H1 (cell line): ENCODE results near the gene EPB41L3. TPM values are rescaled to one million over a fixed set of nuclear protein-coding genes. Genes with fewer than 3 reads are reported as not detected.

Experiments used
- CTCF ChIA-PET: fragments of 300-600 bp; sonication (Branson Sonifier 250); formaldehyde crosslinking; loops from one replicate; lab custom pipeline; 2021; ENCODE audit not compliant: partially characterized antibody; lab: Charles Lee
- POLR2A ChIA-PET: fragments of 300-600 bp; sonication (Branson Sonifier 250); formaldehyde crosslinking; loops from one replicate; lab custom pipeline; 2021; ENCODE audit warnings: inconsistent platforms; ENCODE audit not compliant: partially characterized antibody; lab: Charles Lee
- DNase-seq, 2 experiments: peaks; one replicate each; pipeline versions ENCODE4 v3.0.0 to v3.0.0-alpha.2; 2010 to 2022; ENCODE audit warnings: low spot score in 2 of 2, low read depth in 1 of 2, mixed read lengths in 1 of 2
- FAIRE-seq: peaks from 2 replicates; lab custom pipeline; 2011; peaks lifted over from hg19 to GRCh38; lab: Jason Lieb, UNC
- H2AFZ ChIP-seq: 2 replicates; pipeline ENCODE4 v1.8.1; 2012; ENCODE audit warnings: low read length, inconsistent platforms
- H2AK5ac ChIP-seq: 2 replicates; pipeline ENCODE4 v1.6.1; 2013; ENCODE audit warnings: low read depth, low read length
- H2BK120ac ChIP-seq: replicated peaks from 2 replicates; pipeline ENCODE3; 2013; ENCODE audit warnings: low read depth, low read length, inconsistent platforms
- H2BK12ac ChIP-seq: 2 replicates; pipeline ENCODE4 v1.6.1; 2013; ENCODE audit warnings: low read depth, low read length
- H2BK15ac ChIP-seq: 2 replicates; pipeline ENCODE4 v1.6.1; 2013; ENCODE audit warnings: low read length
- H2BK20ac ChIP-seq: 2 replicates; pipeline ENCODE4 v1.6.1; 2013; ENCODE audit warnings: low read length
- H2BK5ac ChIP-seq: 2 replicates; pipeline ENCODE4 v1.6.1; 2013; ENCODE audit warnings: low read depth, low read length
- H3K14ac ChIP-seq: 2 replicates; pipeline ENCODE4 v1.6.1; 2013; ENCODE audit warnings: inconsistent platforms; ENCODE audit not compliant: insufficient read length
- H3K18ac ChIP-seq: 2 replicates; pipeline ENCODE4 v1.6.1; 2013; ENCODE audit warnings: low read length; ENCODE audit errors: extremely low read depth
- H3K23ac ChIP-seq: 2 replicates; pipeline ENCODE4 v1.6.1; 2013; ENCODE audit warnings: inconsistent platforms; ENCODE audit not compliant: insufficient read length
- H3K23me2 ChIP-seq: 2 replicates; pipeline ENCODE4 v1.6.1; 2013; ENCODE audit warnings: low read depth, low read length
- H3K27ac ChIP-seq: 2 replicates; pipeline ENCODE4 v1.6.1; 2011; ENCODE audit warnings: low read depth, low read length, inconsistent platforms
- H3K27me3 ChIP-seq, 4 experiments: replicated peaks in 1 of 4; 1 replicate in 1 of 4; 2 replicates in 3 of 4; pipeline versions ENCODE4 v1.6.1 to v1.8.1; 2011 to 2013; ENCODE audit warnings: low read length in 3 of 4, mild to moderate bottlenecking in 3 of 4, inconsistent platforms in 2 of 4, mixed read lengths in 2 of 4, moderate library complexity in 1 of 4; ENCODE audit not compliant: control insufficient read depth in 3 of 4, insufficient read depth in 3 of 4; ENCODE audit errors: extremely low read depth in 1 of 4
- H3K36me3 ChIP-seq, 4 experiments: 2 replicates each; pipeline versions ENCODE4 v1.6.1 to v1.8.1; 2011 to 2013; ENCODE audit warnings: mild to moderate bottlenecking in 4 of 4, low read length in 3 of 4, moderate library complexity in 2 of 4, control low read depth in 1 of 4, inconsistent platforms in 1 of 4; ENCODE audit not compliant: insufficient read depth in 4 of 4, control insufficient read depth in 2 of 4
- H3K4ac ChIP-seq: replicated peaks from 2 replicates; pipeline ENCODE3; 2013; ENCODE audit warnings: low read length, low read depth, mixed read lengths, inconsistent platforms; ENCODE audit not compliant: insufficient read length
- H3K4me1 ChIP-seq, 4 experiments: replicated peaks in 1 of 4; 1 replicate in 1 of 4; 2 replicates in 3 of 4; pipeline versions ENCODE4 v1.6.1 to v1.8.1; 2011 to 2013; ENCODE audit warnings: low read length in 3 of 4, inconsistent platforms in 2 of 4, mixed read lengths in 1 of 4; ENCODE audit not compliant: insufficient read depth in 4 of 4, control insufficient read depth in 3 of 4
- H3K4me2 ChIP-seq, 2 experiments: 2 replicates each; pipeline versions ENCODE4 v1.6.1 to v1.8.1; 2011 to 2013; ENCODE audit warnings: low read depth in 2 of 2, low read length in 2 of 2, control low read depth in 1 of 2, inconsistent platforms in 1 of 2, mild to moderate bottlenecking in 1 of 2; ENCODE audit not compliant: insufficient read depth in 1 of 2
- H3K4me3 ChIP-seq, 4 experiments: fragments of 200-600, 300-600 bp in 1 of 4; sonication (generic), shearing (Covaris generic), sonication (Bioruptor Twin) in 1 of 4; 2 replicates each; pipeline versions ENCODE4 v1.5.1 to v1.8.1; 2011 to 2016; ENCODE audit warnings: low read length in 4 of 4, low read depth in 3 of 4, control low read depth in 2 of 4, inconsistent platforms in 2 of 4, mild to moderate bottlenecking in 2 of 4, mixed read lengths in 1 of 4, moderate library complexity in 1 of 4; ENCODE audit not compliant: insufficient read depth in 2 of 4; ENCODE audit errors: extremely low read depth in 1 of 4
- H3K56ac ChIP-seq: replicated peaks from 2 replicates; pipeline ENCODE3; 2013; ENCODE audit warnings: low read depth, mild to moderate bottlenecking, mixed read lengths, low read length, inconsistent platforms; ENCODE audit not compliant: insufficient read length
- H3K79me1 ChIP-seq: 2 replicates; pipeline ENCODE4 v1.6.1; 2013; ENCODE audit warnings: low read depth, low read length, control low read depth
- H3K79me2 ChIP-seq, 2 experiments: 2 replicates each; pipeline versions ENCODE4 v1.6.1 to v1.8.1; 2012 to 2013; ENCODE audit warnings: low read length in 2 of 2, mild to moderate bottlenecking in 2 of 2, inconsistent platforms in 1 of 2; ENCODE audit not compliant: insufficient read depth in 2 of 2, control insufficient read depth in 1 of 2
- H3K9ac ChIP-seq, 4 experiments: replicated peaks in 1 of 4; 1 replicate in 1 of 4; 2 replicates in 3 of 4; pipeline versions ENCODE4 v1.6.1 to v1.8.1; 2011 to 2013; ENCODE audit warnings: low read depth in 3 of 4, low read length in 3 of 4, control low read depth in 2 of 4, mild to moderate bottlenecking in 2 of 4, moderate library complexity in 2 of 4, inconsistent platforms in 1 of 4; ENCODE audit errors: extremely low read depth in 1 of 4
- H3K9me3 ChIP-seq, 2 experiments: 2 replicates each; pipeline versions ENCODE4 v1.6.1 to v1.8.1; 2012 to 2013; ENCODE audit warnings: mild to moderate bottlenecking in 2 of 2, moderate library complexity in 2 of 2, control low read depth in 1 of 2, inconsistent platforms in 1 of 2, low read depth in 1 of 2, low read length in 1 of 2, mixed read lengths in 1 of 2; ENCODE audit not compliant: insufficient read depth in 2 of 2
- H4K20me1 ChIP-seq, 2 experiments: replicated peaks in 1 of 2; 2 replicates each; pipeline versions ENCODE3 to v1.8.1; 2011 to 2013; ENCODE audit warnings: inconsistent platforms in 2 of 2, low read length in 2 of 2, mild to moderate bottlenecking in 1 of 2; ENCODE audit not compliant: insufficient read depth in 2 of 2, control insufficient read depth in 1 of 2
- H4K5ac ChIP-seq: 2 replicates; pipeline ENCODE4 v1.6.1; 2013; ENCODE audit warnings: low read length, low read depth, mixed read lengths, inconsistent platforms; ENCODE audit not compliant: insufficient read length
- H4K8ac ChIP-seq: 2 replicates; pipeline ENCODE4 v1.8.0; 2013; ENCODE audit warnings: mild to moderate bottlenecking, moderate library complexity, low read length, inconsistent platforms; ENCODE audit not compliant: insufficient read depth; ENCODE audit errors: extremely low read depth
- H4K91ac ChIP-seq: replicated peaks from 2 replicates; pipeline ENCODE3; 2013; ENCODE audit warnings: low read length, mixed read lengths, inconsistent platforms; ENCODE audit not compliant: insufficient read length
- CBX8 ChIP-seq: fragments of 300-800, 300-1000 bp; sonication (generic); IDR thresholded peaks from 2 replicates; pipeline ENCODE4 v1.7.1; 2016; ENCODE audit warnings: low read depth, low read length, borderline replicate concordance
- FOSL1 ChIP-seq: IDR thresholded peaks from 2 replicates; pipeline ENCODE4 v1.6.1; 2011; ENCODE audit warnings: mild to moderate bottlenecking, low read depth, low read length, moderate library complexity; ENCODE audit not compliant: insufficient read depth
- SP1 ChIP-seq: IDR thresholded peaks from 2 replicates; pipeline ENCODE4 v1.6.1; 2011; ENCODE audit warnings: low read depth, low read length
- TAF7 ChIP-seq: optimal IDR thresholded peaks from 2 replicates; pipeline ENCODE3; 2011; ENCODE audit warnings: low read depth, mild to moderate bottlenecking, inconsistent platforms, low read length, moderate library complexity, borderline replicate concordance
- WGBS, 2 experiments: shearing (Covaris generic) in 1 of 2; methylation state at CpG; one replicate each; pipeline versions ENCODE4 v1.1.6 to v1.1.7; 2013 to 2015; ENCODE audit warnings: low lambda C conversion rate in 2 of 2, mixed read lengths in 2 of 2, inconsistent platforms in 1 of 2, low coverage in 1 of 2, missing lambda C conversion rate in 1 of 2; ENCODE audit not compliant: insufficient replicate concordance in 2 of 2, insufficient coverage in 1 of 2, insufficient read length in 1 of 2; ENCODE audit errors: extremely low coverage in 1 of 2, missing lambda C conversion rate in 1 of 2; 5-methylcytosine and 5-hydroxymethylcytosine counted together
- polyA plus RNA-seq, 7 experiments: library from polyadenylated mRNA; depleted of rRNA in 3 of 7; stranded (reverse) in 5 of 7; unstranded in 2 of 7; fragments of >200 nt in 5 of 7; fragments of 200-250 nt in 2 of 7; gene quantifications; 1 replicate in 5 of 7; 2 replicates in 1 of 7; 4 replicates in 1 of 7; pipeline versions ENCODE4 v1.2.1 to v1.2.3, GENCODE V29; 2011 to 2013; ENCODE audit warnings: missing spikeins in 2 of 7, mixed read lengths in 2 of 7
- total RNA-seq: library from RNA; stranded (reverse); fragmentation: NEBNext Ultra II Directional; extraction: Animal tissue kit (Norgen Biotek cat#: 25700); gene quantifications from 2 replicates; pipeline ENCODE4 v1.2.1, GENCODE V29; 2021

The EPB41L3 gene
- total and polyA plus RNA-seq, 2 of the 8 experiments (the other 6 are each of a cell fraction or from before 2014, with no cell fraction given) = 7.9 to 16.1 TPM

- Histone ChIP-seq H3K79me1 (no peaks in the 10 kb centered on the region), H2AFZ (no peak overlapping the region), H2BK20ac (no peak overlapping the region), H3K14ac (no peak overlapping the region), H2BK15ac (no peak overlapping the region), H3K56ac (no peak overlapping the region), H4K8ac (no peak overlapping the region), H3K36me3 (no peaks in the 10 kb centered on the region), H3K9me3 (no peaks in the 10 kb centered on the region), H3K18ac (no peak overlapping the region), H4K20me1 (no peaks in the 10 kb centered on the region), H2BK120ac (no peak overlapping the region), H3K27ac (no peak overlapping the region), H3K4me2 (no peak overlapping the region), H3K4me1 (no peaks in the 10 kb centered on the region), H3K4ac (no peak overlapping the region), H4K5ac (no peak overlapping the region), H3K27me3 (peaks cover 0 to 1% (median 0%) of the 10 kb centered on the region in 4 experiments; a peak in 1 of 7 replicates), H3K4me3 (no peak overlapping the region), H3K79me2 (no peaks in the 10 kb centered on the region), H2BK12ac (no peak overlapping the region), H3K23me2 (no peaks in the 10 kb centered on the region), H4K91ac (no peak overlapping the region), H2BK5ac (no peak overlapping the region), H3K23ac (no peak overlapping the region), H2AK5ac (no peak overlapping the region), H3K9ac (no peak overlapping the region)
- TF ChIP-seq TAF7 (no peak), SP1 (no peak), CBX8 (no peak), FOSL1 (no peak)
- POLR2A ChIA-PET = no interaction called here
- CTCF ChIA-PET = interaction anchor here (0.6 kb wide), 1 partner anchor 1669 kb away, joined by 3 read pairs; no protein-coding TSS in a partner anchor
- WGBS, 2 experiments = 75% methylated on average over 1 of the region's 1 CpG; no CpG with 5 or more reads in 1 of the 2 experiments
- no peak for FAIRE-seq
- no peak for DNase-seq
Observed at GRCh38 chr18:5370332-5370731, 173.5 kb downstream of the EPB41L3 start.
